Breast epithelium (tissue), 4 donors: ENCODE results near the gene SGPL1. TPM values are rescaled to one million over a fixed set of nuclear protein-coding genes. Genes with fewer than 3 reads are reported as not detected.

Experiments
- DNase-seq, 2 donors: peaks; one replicate each; pipeline ENCODE4 v3.0.0-alpha.2; 2019; ENCODE audit warnings: low spot score in 2 of 2
- H3K27ac ChIP-seq, 2 donors: fragments of 200-600 bp; sonication (generic) in 1 of 2; one replicate each; pipeline ENCODE4 v1.5.1; 2016 to 2019; ENCODE audit warnings: mild to moderate bottlenecking in 1 of 2
- H3K27me3 ChIP-seq, 2 donors: fragments of 200-600 bp; sonication (generic) in 1 of 2; one replicate each; pipeline versions ENCODE4 v1.5.1 to v1.6.0; 2017 to 2019; ENCODE audit warnings: control low read depth in 1 of 2, mild to moderate bottlenecking in 1 of 2
- H3K36me3 ChIP-seq: fragments of 200-600 bp; one replicate; pipeline ENCODE4 v1.5.1; 2019
- H3K4me1 ChIP-seq, 2 donors: fragments of 200-600 bp; sonication (generic); one replicate each; pipeline ENCODE4 v1.5.1; 2016 to 2019; ENCODE audit warnings: control low read depth in 1 of 2
- H3K4me3 ChIP-seq, 3 donors: fragments of 200-600 bp; sonication (generic); 1 replicate in 2 of 3; 2 replicates in 1 of 3; pipeline ENCODE4 v1.5.1; 2016 to 2019; ENCODE audit warnings: mild to moderate bottlenecking in 3 of 3, moderate library complexity in 2 of 3
- H3K9me3 ChIP-seq, 2 donors: fragments of 200-600 bp; sonication (generic) in 1 of 2; one replicate each; pipeline ENCODE4 v1.5.1; 2016 to 2019; ENCODE audit warnings: control low read depth in 1 of 2
- CTCF ChIP-seq, 3 donors: fragments of 450-650 bp; IDR thresholded peaks; one replicate each; pipeline ENCODE4 v1.5.1; 2016 to 2017; ENCODE audit warnings: antibody characterized with exemption in 3 of 3, mild to moderate bottlenecking in 3 of 3, moderate library complexity in 3 of 3
- POLR2A ChIP-seq: fragments of 450-650 bp; IDR thresholded peaks from one replicate; pipeline ENCODE4 v1.6.1; 2016; ENCODE audit warnings: antibody characterized with exemption, mild to moderate bottlenecking, moderate library complexity
- POLR2AphosphoS5 ChIP-seq, 3 donors: sonication (generic); formaldehyde crosslinking; IDR thresholded peaks; one replicate each; pipeline ENCODE4 v1.6.1; 2017; ENCODE audit warnings: antibody characterized with exemption in 3 of 3
- intact Hi-C: fragments of 100-400 bp; cut with DNase I; formaldehyde crosslinking; loops from one replicate; pipeline ENCODE4 v1.15.1; 2023; ENCODE audit warnings: low total_unique reads
- total RNA-seq, 3 donors: library from RNA; depleted of rRNA; stranded (reverse); fragments of >200 nt; gene quantifications; one replicate each; pipeline ENCODE4 v1.1.0, GENCODE V29; 2016

SGPL1 gene
- total RNA-seq, 3 donors from 2014 or later, result 31.0 to 52.2 (median 36.4) TPM

- Histone ChIP-seq H3K9me3 (no peaks in the 10 kb centered on the region), H3K4me1 (no peaks in the 10 kb centered on the region), H3K36me3 (no peaks in the 10 kb centered on the region), H3K4me3 (no peak overlapping the region), H3K27me3 (no peaks in the 10 kb centered on the region), H3K27ac (no peak overlapping the region)
- intact Hi-C loops, result no loop called here
- no peak for TF ChIP-seq CTCF (IDR thresholded peaks at IDR 0.05)
- no peak for TF ChIP-seq POLR2A
- TF ChIP-seq POLR2AphosphoS5 (IDR thresholded peaks at IDR 0.05), result no peak
- DNase-seq, result no peak
Measured at GRCh38 chr10:70909326-70909935, 93.7 kb downstream of the SGPL1 start.

GRCh38 chr10:70910486-70911341, 95.0 kb downstream of the SGPL1 start:
- no peak overlapping the region for H3K27ac ChIP-seq
- no peaks in the 10 kb centered on the region for H3K9me3 ChIP-seq
- DNase-seq, result no peak
- H3K36me3 ChIP-seq, result no peaks in the 10 kb centered on the region
- H3K4me3 ChIP-seq, result no peak overlapping the region
- H3K27me3 ChIP-seq, result no peaks in the 10 kb centered on the region
- intact Hi-C loops, result loop anchor here (10.0 kb wide), 1 partner anchor 364 kb away; no protein-coding TSS in a partner anchor
- TF ChIP-seq POLR2AphosphoS5 (IDR thresholded peaks at IDR 0.05) (no peak), CTCF (IDR thresholded peaks at IDR 0.05) (no peak), POLR2A (no peak)
- H3K4me1 ChIP-seq, result no peaks in the 10 kb centered on the region

- intact Hi-C loops, result loop anchor here (10.0 kb wide), 1 partner anchor 363 kb away; no protein-coding TSS in a partner anchor
- Histone ChIP-seq H3K9me3 (no peaks in the 10 kb centered on the region), H3K27me3 (no peaks in the 10 kb centered on the region), H3K27ac (no peak overlapping the region), H3K36me3 (no peaks in the 10 kb centered on the region), H3K4me1 (no peaks in the 10 kb centered on the region), H3K4me3 (no peak overlapping the region)
- no peak for TF ChIP-seq CTCF (IDR thresholded peaks at IDR 0.05)
- TF ChIP-seq POLR2A, result no peak
- no peak for DNase-seq
Measured at GRCh38 chr10:70911386-70911785, 95.6 kb downstream of the SGPL1 start.

GRCh38 chr10:70912556-70912955, 96.8 kb downstream of the SGPL1 start:
- no peak for TF ChIP-seq POLR2A
- TF ChIP-seq POLR2AphosphoS5 (IDR thresholded peaks at IDR 0.05), result no peak
- H3K27me3 ChIP-seq, result no peaks in the 10 kb centered on the region
- H3K27ac ChIP-seq, result no peak overlapping the region
- DNase-seq, result no peak
- no peaks in the 10 kb centered on the region for H3K36me3 ChIP-seq
- no peaks in the 10 kb centered on the region for H3K4me1 ChIP-seq
- no peaks in the 10 kb centered on the region for H3K9me3 ChIP-seq
- intact Hi-C loops, result loop anchor here (10.0 kb wide), 1 partner anchor 362 kb away; no protein-coding TSS in a partner anchor
- no peak overlapping the region for H3K4me3 ChIP-seq

- Histone ChIP-seq H3K4me1 (no peaks in the 10 kb centered on the region), H3K4me3 (no peak overlapping the region), H3K9me3 (no peaks in the 10 kb centered on the region), H3K27ac (no peak overlapping the region), H3K27me3 (no peaks in the 10 kb centered on the region), H3K36me3 (no peaks in the 10 kb centered on the region)
- no peak for DNase-seq
- intact Hi-C loops, result loop anchor here (10.0 kb wide), 1 partner anchor 361 kb away; no protein-coding TSS in a partner anchor
- TF ChIP-seq POLR2AphosphoS5 (IDR thresholded peaks at IDR 0.05), result no peak
- TF ChIP-seq CTCF (IDR thresholded peaks at IDR 0.05), result no peak
- no peak for TF ChIP-seq POLR2A
Measured at GRCh38 chr10:70913191-70913892, 97.6 kb downstream of the SGPL1 start.
